ENCODE results near the gene FHOD1.

The FHOD1 gene

DNA sequence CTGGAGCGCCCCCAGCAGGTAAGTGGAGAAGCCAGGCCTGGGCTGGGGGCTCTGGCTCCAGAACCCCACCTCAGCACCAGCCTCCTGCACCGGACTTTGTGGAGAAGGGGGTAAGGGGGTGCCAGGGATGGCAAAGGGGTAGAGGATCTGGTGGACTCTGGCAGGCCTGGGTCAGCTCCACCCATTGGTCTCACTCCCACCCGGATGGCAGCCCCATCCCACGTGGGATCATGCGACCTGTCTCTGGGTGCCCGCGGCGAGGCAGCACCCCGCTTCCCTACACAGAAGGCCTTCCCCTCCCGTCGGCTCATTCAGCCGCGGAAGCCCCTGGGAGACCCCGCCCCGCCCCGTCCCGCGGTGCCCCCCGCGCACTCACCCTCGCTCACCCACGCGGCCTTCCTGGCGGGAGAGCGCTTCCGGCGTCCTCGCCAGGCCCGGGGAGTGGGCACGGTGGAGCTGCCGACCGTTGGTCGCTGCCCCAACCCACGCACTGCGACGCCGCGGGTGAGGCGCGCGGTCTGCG, 31.6 kb upstream of the FHOD1 start (continued):
- TF ChIP-seq ZNF830 (tag by site-specific recombination; IDR thresholded peaks at IDR 0.05; ENCODE audit: low read depth) (no peak), ZNF239 (tag by site-specific recombination; IDR thresholded peaks at IDR 0.05) (no peak), ZNF146 (tag by site-specific recombination; IDR thresholded peaks at IDR 0.05) (no peak), ZNF184 (tag by site-specific recombination; IDR thresholded peaks at IDR 0.05) (no peak), ZNF747 (tag by site-specific recombination; IDR thresholded peaks at IDR 0.05) (no peak), WT1 (tag by site-specific recombination; IDR thresholded peaks at IDR 0.05) (no peak), ZNF211 (tag by site-specific recombination; IDR thresholded peaks at IDR 0.05; ENCODE audit: low read depth) (no peak), ZNF426 (tag by site-specific recombination; IDR thresholded peaks at IDR 0.05) (no peak), HOXA7 (CRISPR knock-in tag; IDR thresholded peaks at IDR 0.05; ENCODE audit: borderline replicate concordance) (no peak), ZNF529 (tag by site-specific recombination; IDR thresholded peaks at IDR 0.05; ENCODE audit: insufficient replicate concordance) (no peak), ZNF654 (tag by site-specific recombination; IDR thresholded peaks at IDR 0.05; ENCODE audit: low read depth) (peak; percentile 31), ZNF596 (tag by site-specific recombination; IDR thresholded peaks at IDR 0.05) (no peak), ZNF670 (tag by site-specific recombination; IDR thresholded peaks at IDR 0.05; ENCODE audit: low read depth) (no peak), ZNF624 (tag by site-specific recombination; IDR thresholded peaks at IDR 0.05) (no peak), ZNF354C (tag by site-specific recombination; IDR thresholded peaks at IDR 0.05; ENCODE audit: borderline replicate concordance, low read depth) (no peak), ZNF138 (tag by site-specific recombination; IDR thresholded peaks at IDR 0.05; ENCODE audit: borderline replicate concordance) (0 out of 2 replicates have a peak, but pooled peaks have one; percentile 7), ZNF837 (tag by site-specific recombination; IDR thresholded peaks at IDR 0.05) (no peak), ZNF266 (tag by site-specific recombination; IDR thresholded peaks at IDR 0.05; ENCODE audit: low read depth) (no peak), ZNF202 (tag by site-specific recombination; IDR thresholded peaks at IDR 0.05; ENCODE audit: borderline replicate concordance) (no peak), SCRT1 (tag by site-specific recombination; IDR thresholded peaks at IDR 0.05; ENCODE audit: borderline replicate concordance) (no peak), OVOL3 (tag by site-specific recombination; IDR thresholded peaks at IDR 0.05) (no peak), ZNF121 (tag by site-specific recombination; IDR thresholded peaks at IDR 0.05) (no peak), ZNF248 (tag by site-specific recombination; IDR thresholded peaks at IDR 0.05) (no peak), ZNF350 (tag by site-specific recombination; IDR thresholded peaks at IDR 0.05) (no peak), ZNF394 (tag by site-specific recombination; IDR thresholded peaks at IDR 0.05; ENCODE audit: borderline replicate concordance) (no peak), GLI4 (tag by site-specific recombination; IDR thresholded peaks at IDR 0.05) (no peak), ZNF768 (tag by site-specific recombination; IDR thresholded peaks at IDR 0.05) (no peak), ZNF555 (tag by site-specific recombination; conservative IDR thresholded peaks at IDR 0.05) (no peak), HOXC10 (CRISPR knock-in tag; IDR thresholded peaks at IDR 0.05) (no peak), REPIN1 (tag by site-specific recombination; IDR thresholded peaks at IDR 0.05; ENCODE audit: low read depth) (no peak), GLIS2 (tag by site-specific recombination; IDR thresholded peaks at IDR 0.05) (peak; percentile 84), ZNF707 (tag by site-specific recombination; IDR thresholded peaks at IDR 0.05) (no peak), ZNF16 (tag by site-specific recombination; IDR thresholded peaks at IDR 0.05; ENCODE audit: low read depth) (no peak)
- TF ChIP-seq, protein P1, sequence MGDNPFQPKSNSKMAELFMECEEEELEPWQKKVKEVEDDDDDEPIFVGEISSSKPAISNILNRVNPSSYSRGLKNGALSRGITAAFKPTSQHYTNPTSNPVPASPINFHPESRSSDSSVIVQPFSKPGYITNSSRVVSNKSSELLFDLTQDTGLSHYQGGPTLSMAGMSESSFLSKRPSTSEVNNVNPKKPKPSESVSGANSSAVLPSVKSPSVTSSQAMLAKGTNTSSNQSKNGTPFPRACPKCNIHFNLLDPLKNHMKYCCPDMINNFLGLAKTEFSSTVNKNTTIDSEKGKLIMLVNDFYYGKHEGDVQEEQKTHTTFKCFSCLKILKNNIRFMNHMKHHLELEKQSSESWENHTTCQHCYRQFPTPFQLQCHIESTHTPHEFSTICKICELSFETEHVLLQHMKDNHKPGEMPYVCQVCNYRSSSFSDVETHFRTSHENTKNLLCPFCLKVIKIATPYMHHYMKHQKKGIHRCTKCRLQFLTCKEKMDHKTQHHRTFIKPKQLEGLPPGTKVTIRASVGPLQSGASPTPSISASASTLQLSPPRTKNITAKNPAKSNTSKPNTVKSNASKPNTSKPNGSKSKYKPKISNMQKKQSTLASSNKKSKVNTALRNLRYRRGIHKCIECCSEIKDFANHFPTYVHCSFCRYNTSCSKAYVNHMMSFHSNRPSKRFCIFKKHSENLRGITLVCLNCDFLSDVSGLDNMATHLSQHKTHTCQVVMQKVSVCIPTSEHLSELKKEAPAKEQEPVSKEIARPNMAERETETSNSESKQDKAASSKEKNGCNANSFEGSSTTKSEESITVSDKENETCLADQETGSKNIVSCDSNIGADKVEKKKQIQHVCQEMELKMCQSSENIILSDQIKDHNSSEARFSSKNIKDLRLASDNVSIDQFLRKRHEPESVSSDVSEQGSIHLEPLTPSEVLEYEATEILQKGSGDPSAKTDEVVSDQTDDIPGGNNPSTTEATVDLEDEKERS (tag by site-specific recombination; IDR thresholded peaks at IDR 0.05): no peak
- TF ChIP-seq, protein P2, sequence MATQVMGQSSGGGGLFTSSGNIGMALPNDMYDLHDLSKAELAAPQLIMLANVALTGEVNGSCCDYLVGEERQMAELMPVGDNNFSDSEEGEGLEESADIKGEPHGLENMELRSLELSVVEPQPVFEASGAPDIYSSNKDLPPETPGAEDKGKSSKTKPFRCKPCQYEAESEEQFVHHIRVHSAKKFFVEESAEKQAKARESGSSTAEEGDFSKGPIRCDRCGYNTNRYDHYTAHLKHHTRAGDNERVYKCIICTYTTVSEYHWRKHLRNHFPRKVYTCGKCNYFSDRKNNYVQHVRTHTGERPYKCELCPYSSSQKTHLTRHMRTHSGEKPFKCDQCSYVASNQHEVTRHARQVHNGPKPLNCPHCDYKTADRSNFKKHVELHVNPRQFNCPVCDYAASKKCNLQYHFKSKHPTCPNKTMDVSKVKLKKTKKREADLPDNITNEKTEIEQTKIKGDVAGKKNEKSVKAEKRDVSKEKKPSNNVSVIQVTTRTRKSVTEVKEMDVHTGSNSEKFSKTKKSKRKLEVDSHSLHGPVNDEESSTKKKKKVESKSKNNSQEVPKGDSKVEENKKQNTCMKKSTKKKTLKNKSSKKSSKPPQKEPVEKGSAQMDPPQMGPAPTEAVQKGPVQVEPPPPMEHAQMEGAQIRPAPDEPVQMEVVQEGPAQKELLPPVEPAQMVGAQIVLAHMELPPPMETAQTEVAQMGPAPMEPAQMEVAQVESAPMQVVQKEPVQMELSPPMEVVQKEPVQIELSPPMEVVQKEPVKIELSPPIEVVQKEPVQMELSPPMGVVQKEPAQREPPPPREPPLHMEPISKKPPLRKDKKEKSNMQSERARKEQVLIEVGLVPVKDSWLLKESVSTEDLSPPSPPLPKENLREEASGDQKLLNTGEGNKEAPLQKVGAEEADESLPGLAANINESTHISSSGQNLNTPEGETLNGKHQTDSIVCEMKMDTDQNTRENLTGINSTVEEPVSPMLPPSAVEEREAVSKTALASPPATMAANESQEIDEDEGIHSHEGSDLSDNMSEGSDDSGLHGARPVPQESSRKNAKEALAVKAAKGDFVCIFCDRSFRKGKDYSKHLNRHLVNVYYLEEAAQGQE (tag by site-specific recombination; IDR thresholded peaks at IDR 0.05): no peak
- TF ChIP-seq, protein P3, sequence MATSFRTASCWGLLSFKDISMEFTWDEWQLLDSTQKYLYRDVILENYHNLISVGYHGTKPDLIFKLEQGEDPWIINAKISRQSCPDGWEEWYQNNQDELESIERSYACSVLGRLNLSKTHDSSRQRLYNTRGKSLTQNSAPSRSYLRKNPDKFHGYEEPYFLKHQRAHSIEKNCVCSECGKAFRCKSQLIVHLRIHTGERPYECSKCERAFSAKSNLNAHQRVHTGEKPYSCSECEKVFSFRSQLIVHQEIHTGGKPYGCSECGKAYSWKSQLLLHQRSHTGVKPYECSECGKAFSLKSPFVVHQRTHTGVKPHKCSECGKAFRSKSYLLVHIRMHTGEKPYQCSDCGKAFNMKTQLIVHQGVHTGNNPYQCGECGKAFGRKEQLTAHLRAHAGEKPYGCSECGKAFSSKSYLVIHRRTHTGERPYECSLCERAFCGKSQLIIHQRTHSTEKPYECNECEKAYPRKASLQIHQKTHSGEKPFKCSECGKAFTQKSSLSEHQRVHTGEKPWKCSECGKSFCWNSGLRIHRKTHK (tag by site-specific recombination; IDR thresholded peaks at IDR 0.05): no peak

Measured in HEK293 (cell line).